GM12801 (cell line): ENCODE data around the gene SNW1.

Experiments used
- TF ChIP-seq, protein P1 (sequence below): IDR thresholded peaks from one replicate; pipeline ENCODE4 v1.5.1; 2011; ENCODE audit warnings: control low read depth; ENCODE audit not compliant: insufficient read length; ENCODE audit errors: extremely low read depth

The SNW1 gene

GRCh38 chr14:77722301-77722700 lies 38.7 kb downstream of the SNW1 start:
- TF ChIP-seq, protein P1, sequence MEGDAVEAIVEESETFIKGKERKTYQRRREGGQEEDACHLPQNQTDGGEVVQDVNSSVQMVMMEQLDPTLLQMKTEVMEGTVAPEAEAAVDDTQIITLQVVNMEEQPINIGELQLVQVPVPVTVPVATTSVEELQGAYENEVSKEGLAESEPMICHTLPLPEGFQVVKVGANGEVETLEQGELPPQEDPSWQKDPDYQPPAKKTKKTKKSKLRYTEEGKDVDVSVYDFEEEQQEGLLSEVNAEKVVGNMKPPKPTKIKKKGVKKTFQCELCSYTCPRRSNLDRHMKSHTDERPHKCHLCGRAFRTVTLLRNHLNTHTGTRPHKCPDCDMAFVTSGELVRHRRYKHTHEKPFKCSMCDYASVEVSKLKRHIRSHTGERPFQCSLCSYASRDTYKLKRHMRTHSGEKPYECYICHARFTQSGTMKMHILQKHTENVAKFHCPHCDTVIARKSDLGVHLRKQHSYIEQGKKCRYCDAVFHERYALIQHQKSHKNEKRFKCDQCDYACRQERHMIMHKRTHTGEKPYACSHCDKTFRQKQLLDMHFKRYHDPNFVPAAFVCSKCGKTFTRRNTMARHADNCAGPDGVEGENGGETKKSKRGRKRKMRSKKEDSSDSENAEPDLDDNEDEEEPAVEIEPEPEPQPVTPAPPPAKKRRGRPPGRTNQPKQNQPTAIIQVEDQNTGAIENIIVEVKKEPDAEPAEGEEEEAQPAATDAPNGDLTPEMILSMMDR, result no peak

GRCh38 chr14:77721437-77721836 lies 39.5 kb downstream of the SNW1 start:
- TF ChIP-seq, protein P1, result no peak

DNA sequence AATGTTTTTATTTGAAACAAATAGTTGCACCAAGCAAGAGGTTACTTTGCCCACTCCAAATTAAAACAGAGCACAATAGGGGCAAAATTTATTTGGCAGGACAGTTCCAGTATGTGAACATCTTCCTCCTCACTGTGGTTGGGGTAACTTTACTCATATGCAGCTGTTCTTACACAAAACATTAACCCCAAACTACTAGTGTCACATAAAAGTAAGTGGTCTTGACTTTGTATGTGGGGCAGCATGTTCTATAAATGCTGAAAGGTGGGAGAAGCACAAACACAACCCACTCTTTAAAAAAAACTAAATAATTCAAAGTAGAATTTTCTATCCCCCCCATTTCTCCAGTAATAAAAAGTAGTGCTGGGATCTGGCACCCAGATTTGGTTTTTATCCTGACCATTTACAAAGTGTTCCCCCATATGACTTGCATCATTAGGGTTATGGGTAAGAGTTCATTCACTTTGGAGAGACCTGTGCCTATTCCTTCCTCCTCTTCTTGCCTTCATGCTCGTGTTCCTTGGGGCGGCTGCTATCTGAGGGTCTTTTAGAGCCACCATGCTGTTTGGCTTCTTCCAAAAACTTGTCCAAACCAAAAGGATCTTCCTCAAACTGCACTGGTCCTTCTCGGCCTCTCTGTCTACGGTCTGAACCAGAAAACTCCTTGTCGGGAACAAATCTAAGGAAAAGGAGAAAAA lies 43.2 kb downstream of the SNW1 start:
- TF ChIP-seq, protein P1, result no peak

DNA sequence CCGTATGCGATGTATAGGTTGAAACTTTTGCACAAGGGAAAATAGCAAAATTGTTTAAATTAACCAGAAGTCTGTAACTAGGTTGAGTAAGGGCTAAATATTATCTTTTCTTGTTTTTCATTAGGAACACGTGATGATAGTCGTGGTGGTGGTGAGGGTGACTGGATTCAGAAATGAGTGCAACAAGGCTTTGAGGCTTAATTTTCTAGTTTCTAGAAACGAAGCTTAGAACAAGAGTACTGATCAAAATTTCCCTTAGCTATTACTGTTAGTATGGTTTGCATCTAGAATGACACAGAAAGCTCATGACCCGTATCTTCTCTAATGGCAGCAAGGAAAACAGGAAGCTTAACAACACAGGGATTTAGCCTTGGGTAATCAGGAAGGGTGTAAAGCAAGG lies 46.0 kb downstream of the SNW1 start:
- TF ChIP-seq, protein P1, result no peak

GRCh38 chr14:77710364-77710763 lies 50.6 kb downstream of the SNW1 start:
- TF ChIP-seq, protein P1, result no peak

GRCh38 chr14:77709412-77709811 lies 51.5 kb downstream of the SNW1 start:
- TF ChIP-seq, protein P1, result no peak

GRCh38 chr14:77708749-77709148 lies 52.2 kb downstream of the SNW1 start:
- TF ChIP-seq, protein P1, result no peak
